Natural killer cell (primary cell): ENCODE data around the gene CCNK. TPM values are rescaled to one million over a fixed set of nuclear protein-coding genes. Genes with fewer than 3 reads are reported as not detected.

ENCODE experiments used
- ATAC-seq, 3 donors: fragments of 150-1000 bp in 2 of 3; fragments of 200-7000 bp in 1 of 3; cut with Tn5 transposase; 1 replicate in 1 of 3; 2 replicates in 2 of 3; pipeline ENCODE4 v1.10.0; 2021; ENCODE audit warnings: mild to moderate bottlenecking in 2 of 3, moderate library complexity in 2 of 3
- DNase-seq, 2 donors: peaks; one replicate each; pipeline versions ENCODE4 v3.0.0 to v3.0.0-alpha.2; 2013 to 2021; ENCODE audit warnings: mixed read lengths in 1 of 2
- H3K27ac ChIP-seq: one replicate; pipeline ENCODE4 v1.5.1; 2013; ENCODE audit warnings: mild to moderate bottlenecking, low read length
- H3K27me3 ChIP-seq: one replicate; pipeline ENCODE4 v1.6.1; 2013; ENCODE audit warnings: low read length; ENCODE audit not compliant: control insufficient read depth, insufficient read depth
- H3K36me3 ChIP-seq: one replicate; pipeline ENCODE4 v1.6.1; 2013; ENCODE audit warnings: low read length; ENCODE audit not compliant: control insufficient read depth, insufficient read depth
- H3K4me1 ChIP-seq: one replicate; pipeline ENCODE4 v1.6.1; 2013; ENCODE audit warnings: low read length; ENCODE audit not compliant: control insufficient read depth, insufficient read depth
- H3K4me3 ChIP-seq: one replicate; pipeline ENCODE4 v1.5.1; 2013; ENCODE audit warnings: low read length
- H3K9me3 ChIP-seq: one replicate; pipeline ENCODE4 v1.6.1; 2013; ENCODE audit warnings: low read length; ENCODE audit not compliant: control insufficient read depth, insufficient read depth
- H3K27ac Mint-ChIP-seq, 2 donors: one replicate each; pipeline ENCODE4 v1.8.0; 2022; ENCODE audit warnings: mild to moderate bottlenecking in 2 of 2, mixed read lengths in 2 of 2, moderate library complexity in 1 of 2
- H3K27me3 Mint-ChIP-seq, 2 donors: one replicate each; pipeline ENCODE4 v1.8.0; 2022; ENCODE audit warnings: low read depth in 2 of 2, mixed read lengths in 2 of 2
- H3K36me3 Mint-ChIP-seq: one replicate; pipeline ENCODE4 v1.8.0; 2022; ENCODE audit warnings: mixed read lengths
- H3K4me1 Mint-ChIP-seq, 2 donors: one replicate each; pipeline ENCODE4 v1.8.0; 2022; ENCODE audit warnings: mixed read lengths in 2 of 2
- H3K4me3 Mint-ChIP-seq: one replicate; pipeline ENCODE4 v1.8.0; 2022; ENCODE audit warnings: mild to moderate bottlenecking, moderate library complexity, mixed read lengths
- H3K9me3 Mint-ChIP-seq, 2 donors: one replicate each; pipeline ENCODE4 v1.8.0; 2022; ENCODE audit warnings: mixed read lengths in 2 of 2
- CTCF ChIP-seq: fragments of 200-600 bp; IDR thresholded peaks from one replicate; pipeline ENCODE4 v1.8.0; 2022; ENCODE audit warnings: antibody characterized with exemption
- WGBS: methylation state at CpG from one replicate; pipeline ENCODE4 v1.1.7; 2013; ENCODE audit warnings: missing lambda C conversion rate; ENCODE audit not compliant: insufficient coverage; 5-methylcytosine and 5-hydroxymethylcytosine counted together
- intact Hi-C: fragments of 100-400 bp; cut with micrococcal nuclease; formaldehyde crosslinking; loops from one replicate; pipeline ENCODE4 v1.14.2; 2022
- total RNA-seq, 4 donors: library from RNA; stranded (reverse); fragments of 120-200 nt in 1 of 4; gene quantifications; one replicate each; pipeline versions ENCODE4 v1.2.3 to v1.2.4, GENCODE V29; 2013 to 2022

Gene CCNK
- total RNA-seq, 3 donors from 2014 or later (not counting 1 experiment from before 2014, with no cell fraction given), result 155 to 168 (median 165) TPM

DNA sequence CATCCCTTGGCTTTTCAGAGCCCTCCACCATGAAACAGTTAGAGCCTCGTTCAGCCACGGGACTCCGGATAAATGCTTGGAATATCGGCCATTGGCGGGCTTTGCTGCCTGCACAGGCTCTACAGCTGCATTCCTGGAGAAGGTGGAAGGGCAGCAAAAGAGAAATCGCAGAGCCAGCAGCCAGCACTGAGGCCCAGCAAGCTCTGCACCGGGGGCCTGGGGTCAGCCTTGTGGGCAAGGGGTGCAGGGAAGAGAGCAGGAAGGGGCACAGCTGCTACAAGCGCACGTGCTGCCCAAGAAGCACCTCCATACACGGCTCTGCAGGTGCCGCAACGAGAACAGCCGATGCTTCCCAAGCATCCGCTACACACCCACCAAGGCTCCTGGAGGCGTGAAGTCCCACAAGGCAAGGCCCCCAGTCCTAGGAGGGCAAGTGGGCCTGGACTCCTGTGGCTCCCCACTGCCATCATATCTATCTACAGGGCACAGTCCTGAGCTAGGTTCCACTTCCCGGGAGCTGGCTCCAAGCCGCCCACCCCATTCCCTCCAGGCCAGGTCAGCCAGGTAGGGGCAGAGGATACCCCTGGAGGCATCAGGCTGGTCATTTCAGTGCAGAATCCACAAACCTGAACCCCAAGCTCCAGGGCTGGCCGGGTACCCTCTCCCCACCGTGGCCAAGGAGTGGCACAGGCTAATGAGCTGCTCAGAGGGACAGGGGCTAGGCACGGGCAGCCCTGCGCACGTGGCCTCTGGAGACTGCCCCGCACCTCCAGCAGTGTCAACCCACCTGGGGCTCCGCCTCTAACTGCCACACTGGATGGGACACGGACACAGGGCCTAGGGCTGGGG lies 40.2 kb downstream of the CCNK start:
- no peaks in the 10 kb centered on the region for H3K36me3 Mint-ChIP-seq
- H3K27me3 Mint-ChIP-seq, result no peaks in the 10 kb centered on the region
- Histone ChIP-seq H3K36me3 (no peaks in the 10 kb centered on the region), H3K4me1 (peaks cover 5% of the 10 kb centered on the region), H3K27ac (no peak overlapping the region), H3K27me3 (no peaks in the 10 kb centered on the region), H3K4me3 (no peak overlapping the region), H3K9me3 (no peaks in the 10 kb centered on the region)
- no peak overlapping the region for H3K27ac Mint-ChIP-seq
- H3K4me3 Mint-ChIP-seq, result no peak overlapping the region
- ATAC-seq, result no peak
- H3K9me3 Mint-ChIP-seq, result no peaks in the 10 kb centered on the region
- TF ChIP-seq CTCF, result no peak
- H3K4me1 Mint-ChIP-seq, result no peaks in the 10 kb centered on the region
- no peak for DNase-seq
- 93% methylated on average over 25 of the region's 25 CpGs for WGBS
- intact Hi-C loops, result no loop called here

DNA sequence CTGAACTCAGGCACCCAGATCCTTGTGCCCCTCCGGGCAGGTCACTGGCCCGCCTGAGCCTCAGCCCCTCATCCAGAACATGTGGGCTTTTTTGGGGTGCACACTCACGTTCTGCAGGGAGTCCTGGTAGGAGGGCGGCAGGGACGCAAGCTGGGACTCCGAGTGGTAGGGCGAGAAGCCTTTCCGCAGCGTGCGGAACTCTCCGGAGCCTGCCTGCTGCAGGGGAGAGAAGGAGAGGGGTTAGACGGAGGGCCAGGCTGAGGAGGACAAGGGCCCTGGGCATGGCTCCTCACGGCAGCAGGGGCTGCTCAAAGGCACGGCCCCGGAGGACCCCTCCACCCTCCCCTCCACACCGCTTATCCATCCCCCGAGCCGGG lies 40.8 kb downstream of the CCNK start:
- H3K4me1 Mint-ChIP-seq, result no peaks in the 10 kb centered on the region
- ATAC-seq, result no peak
- 89% methylated on average over 15 of the region's 18 CpGs for whole genome bisulfite sequencing

DNA sequence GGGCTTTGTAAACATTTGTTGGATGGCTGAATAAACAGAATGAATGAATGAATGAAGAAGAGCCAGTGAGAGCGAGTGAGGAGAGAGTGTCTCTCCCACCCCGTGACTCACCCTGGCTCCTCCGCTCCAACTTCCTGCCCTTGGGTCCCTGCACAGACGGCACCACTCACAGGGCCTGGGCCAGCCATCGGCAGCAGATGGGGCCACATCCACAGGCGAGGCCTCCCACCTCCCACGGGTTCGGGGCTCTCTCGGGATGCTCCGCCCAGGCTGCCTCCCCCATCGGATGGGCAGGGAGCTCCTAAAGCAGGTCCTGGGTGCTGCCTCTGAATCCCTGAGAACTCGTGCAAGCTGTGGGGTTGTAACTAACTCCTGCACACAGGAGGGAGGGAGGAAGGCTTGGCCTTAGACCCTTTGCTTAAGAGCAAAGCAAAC lies 41.3 kb downstream of the CCNK start:
- H3K27me3 Mint-ChIP-seq, result no peaks in the 10 kb centered on the region
- intact Hi-C loops, result no loop called here
- Histone ChIP-seq H3K27me3 (no peaks in the 10 kb centered on the region), H3K4me1 (peaks cover 5% of the 10 kb centered on the region), H3K27ac (no peak overlapping the region), H3K9me3 (no peaks in the 10 kb centered on the region), H3K4me3 (no peak overlapping the region), H3K36me3 (no peaks in the 10 kb centered on the region)
- no peak overlapping the region for H3K27ac Mint-ChIP-seq
- TF ChIP-seq CTCF, result no peak
- no peaks in the 10 kb centered on the region for H3K36me3 Mint-ChIP-seq
- no peaks in the 10 kb centered on the region for H3K4me1 Mint-ChIP-seq
- 75% methylated on average over 12 of the region's 12 CpGs for WGBS
- DNase-seq, result no peak
- H3K9me3 Mint-ChIP-seq, result no peaks in the 10 kb centered on the region
- H3K4me3 Mint-ChIP-seq, result no peak overlapping the region
- no peak for ATAC-seq

More for the DNA sequence above, 40.8 kb downstream of the CCNK start:
- H3K4me3 ChIP-seq, result no peak overlapping the region
- Mint-ChIP-seq H3K4me3 (no peak overlapping the region), H3K36me3 (no peaks in the 10 kb centered on the region), H3K27ac (no peak overlapping the region), H3K27me3 (no peaks in the 10 kb centered on the region), H3K9me3 (no peaks in the 10 kb centered on the region)
- H3K27me3 ChIP-seq, result no peaks in the 10 kb centered on the region
- H3K27ac ChIP-seq, result no peak overlapping the region
- intact Hi-C loops, result no loop called here
- TF ChIP-seq CTCF, result no peak
- H3K36me3 ChIP-seq, result no peaks in the 10 kb centered on the region
- DNase-seq, result no peak
- H3K4me1 ChIP-seq, result peaks cover 5% of the 10 kb centered on the region
- H3K9me3 ChIP-seq, result no peaks in the 10 kb centered on the region
